Fibroblast of skin of left quadriceps (primary cell): Measurements from ENCODE around the gene AFAP1.

Experiments
- DNase-seq, 2 experiments: peaks; one replicate each; pipeline ENCODE4 v3.0.0-alpha.2; 2013; ENCODE audit warnings: low read depth in 2 of 2

Gene AFAP1

GRCh38 chr4:7756561-7757355, 182.9 kb downstream of the AFAP1 start:
- DNase-seq: no peak

DNA sequence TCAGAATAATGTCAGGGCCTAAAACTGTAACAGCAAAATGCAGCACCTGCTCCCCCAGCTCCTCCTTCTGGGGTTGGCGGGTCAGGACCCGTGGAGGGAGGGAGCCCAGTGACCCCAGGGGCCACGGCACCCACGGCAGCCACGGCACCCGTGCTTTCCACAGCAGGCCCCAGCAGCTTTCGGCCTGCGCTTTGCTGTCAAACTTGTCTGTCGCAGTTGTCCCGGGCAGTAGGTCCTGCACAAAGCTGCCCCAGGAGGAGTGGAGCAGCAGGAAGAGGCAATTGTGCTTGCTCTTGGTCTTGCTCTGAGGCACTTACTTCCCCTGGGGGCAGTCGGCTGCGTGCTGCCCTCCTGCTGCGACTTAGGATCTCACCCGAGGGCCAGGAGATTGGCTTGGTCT, 183.6 kb downstream of the AFAP1 start:
- no peak for DNase-seq

GRCh38 chr4:7755561-7755960, 184.1 kb downstream of the AFAP1 start:
- DNase-seq: no peak

DNA sequence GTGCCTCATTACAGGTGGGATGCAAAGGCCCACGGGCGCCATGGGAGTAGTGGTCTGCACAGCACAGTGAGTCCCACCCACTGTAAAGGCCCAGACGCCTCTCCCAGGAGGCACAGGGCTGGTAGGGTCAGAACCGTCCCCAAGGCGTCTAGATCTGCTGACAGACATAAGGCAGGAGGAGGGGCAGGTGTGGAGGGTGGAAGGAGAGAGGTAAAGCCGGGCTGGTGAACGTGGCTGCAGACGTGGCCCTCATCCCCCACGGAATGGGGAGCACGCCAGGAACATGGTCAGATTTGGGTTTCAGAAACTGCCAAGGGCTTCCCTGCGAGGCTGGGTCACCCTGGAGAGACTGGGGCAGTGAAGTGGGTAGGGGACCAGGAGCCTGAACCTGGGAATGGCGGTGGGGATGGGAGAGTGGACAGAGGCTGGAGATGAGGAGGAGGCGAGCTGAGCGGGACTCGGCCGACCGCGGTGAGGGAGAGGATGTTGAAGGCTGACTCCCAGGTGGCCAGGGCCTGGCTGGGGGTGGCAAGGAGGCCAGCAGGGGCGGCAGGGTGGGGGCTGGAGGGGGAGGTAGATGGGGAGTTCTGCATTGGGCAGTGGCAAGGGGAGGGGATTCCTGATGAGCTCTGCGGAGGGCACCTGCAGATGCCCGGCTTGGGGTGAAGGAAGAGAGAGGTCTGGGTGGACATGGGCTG, 184.9 kb downstream of the AFAP1 start:
- no peak for DNase-seq

DNA sequence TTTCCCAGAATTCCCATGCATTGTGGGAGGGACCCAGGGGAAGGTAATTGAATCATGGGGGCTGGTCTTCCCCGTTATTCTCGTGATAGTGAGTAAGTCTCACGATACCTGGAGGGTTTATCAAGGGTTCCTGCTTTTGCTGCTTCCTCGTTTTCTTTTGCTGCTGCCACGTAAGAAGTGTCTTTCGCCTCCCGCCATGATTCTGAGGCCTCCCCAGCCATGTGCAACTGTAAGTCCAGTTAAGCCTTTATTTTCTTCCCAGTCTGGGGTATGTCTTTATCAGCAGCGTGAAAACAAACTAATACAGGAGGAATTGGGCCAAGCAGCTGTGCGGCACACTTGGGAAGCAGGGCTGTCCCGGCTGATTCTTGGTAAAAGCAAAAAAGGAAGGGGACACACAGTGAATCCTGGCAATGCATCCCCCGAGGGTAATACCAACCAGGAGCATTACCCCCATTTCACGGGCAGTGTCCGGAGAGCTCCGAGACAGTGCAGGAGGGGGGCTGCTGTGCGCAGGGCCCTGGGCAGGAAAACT, 185.7 kb downstream of the AFAP1 start:
- no peak for DNase-seq

- DNase-seq: no peak
Observed at GRCh38 chr4:7753271-7753670, 186.4 kb downstream of the AFAP1 start.

GRCh38 chr4:7752649-7753048, 187.0 kb downstream of the AFAP1 start:
- DNase-seq: no peak

DNA sequence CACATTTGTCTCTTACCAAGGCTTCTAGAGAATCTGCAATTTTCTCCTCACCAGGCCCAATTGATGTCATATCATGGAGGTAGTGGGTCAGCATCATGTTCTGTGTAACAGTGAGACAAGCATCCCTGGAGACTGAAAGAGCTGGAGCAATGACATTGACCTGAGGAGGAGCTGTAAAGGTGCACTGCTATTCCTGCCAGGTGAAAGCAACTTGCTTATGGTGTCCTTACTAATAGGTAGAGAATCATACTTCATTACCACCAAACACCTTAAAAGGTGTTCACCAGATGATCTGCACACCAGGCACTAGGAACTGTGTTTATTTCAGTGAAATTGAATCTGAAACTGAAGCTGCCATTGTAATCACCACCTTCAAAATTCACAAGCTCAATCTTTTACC, 188.7 kb downstream of the AFAP1 start:
- DNase-seq: no peak

DNA sequence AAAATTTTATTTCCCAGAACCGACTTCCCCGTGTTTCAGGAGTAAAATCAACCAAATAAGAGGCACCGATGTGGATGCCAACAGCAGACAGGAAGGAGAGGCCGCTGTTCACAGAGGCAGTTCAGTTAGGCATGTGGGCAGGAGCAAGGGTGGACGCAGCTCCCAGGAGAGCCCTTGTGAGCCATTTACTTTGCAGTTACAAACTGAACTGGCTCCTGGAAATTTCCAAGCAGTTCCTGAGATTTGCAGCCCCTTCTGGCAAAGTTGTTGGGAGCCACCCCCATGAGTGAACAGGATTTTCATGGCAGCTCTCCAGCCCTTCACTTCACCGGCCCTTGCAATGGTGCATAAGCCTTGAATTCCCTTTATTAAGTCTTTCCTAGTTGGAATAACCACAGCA, 189.1 kb downstream of the AFAP1 start:
- DNase-seq: no peak

GRCh38 chr4:7747566-7747965, 192.1 kb downstream of the AFAP1 start:
- no peak for DNase-seq

- no peak for DNase-seq
Observed at GRCh38 chr4:7747062-7747385, 192.6 kb downstream of the AFAP1 start.

GRCh38 chr4:7746351-7747061, 193.2 kb downstream of the AFAP1 start:
- no peak for DNase-seq

DNA sequence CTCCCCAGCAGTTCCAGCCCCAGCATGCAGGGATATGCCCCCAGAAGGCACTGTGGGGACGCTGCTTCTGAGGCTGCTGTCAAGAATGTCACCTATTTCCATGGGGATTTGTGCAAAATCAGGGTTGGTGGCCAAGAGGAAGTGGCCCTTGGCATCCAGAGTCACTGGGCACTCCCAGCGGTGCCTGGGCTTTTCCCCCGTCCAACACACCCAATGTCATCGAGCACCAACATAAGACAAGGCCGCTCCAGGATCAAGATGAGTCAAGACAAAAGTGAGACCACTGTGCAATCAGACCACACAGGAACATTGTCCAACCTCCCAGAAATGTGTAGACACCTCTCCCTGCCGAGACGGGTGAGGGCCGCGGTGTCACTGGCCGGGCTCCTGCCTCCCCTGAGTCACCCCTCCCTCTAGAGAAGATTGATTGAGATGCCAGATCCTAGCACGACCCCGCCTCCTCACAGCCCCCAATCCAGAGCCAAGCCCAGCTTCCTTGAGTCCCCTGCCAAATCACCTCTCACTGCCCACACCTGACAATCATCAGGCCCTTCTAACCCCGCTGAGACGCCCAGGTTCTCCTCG, 194.3 kb downstream of the AFAP1 start:
- no peak for DNase-seq

DNA sequence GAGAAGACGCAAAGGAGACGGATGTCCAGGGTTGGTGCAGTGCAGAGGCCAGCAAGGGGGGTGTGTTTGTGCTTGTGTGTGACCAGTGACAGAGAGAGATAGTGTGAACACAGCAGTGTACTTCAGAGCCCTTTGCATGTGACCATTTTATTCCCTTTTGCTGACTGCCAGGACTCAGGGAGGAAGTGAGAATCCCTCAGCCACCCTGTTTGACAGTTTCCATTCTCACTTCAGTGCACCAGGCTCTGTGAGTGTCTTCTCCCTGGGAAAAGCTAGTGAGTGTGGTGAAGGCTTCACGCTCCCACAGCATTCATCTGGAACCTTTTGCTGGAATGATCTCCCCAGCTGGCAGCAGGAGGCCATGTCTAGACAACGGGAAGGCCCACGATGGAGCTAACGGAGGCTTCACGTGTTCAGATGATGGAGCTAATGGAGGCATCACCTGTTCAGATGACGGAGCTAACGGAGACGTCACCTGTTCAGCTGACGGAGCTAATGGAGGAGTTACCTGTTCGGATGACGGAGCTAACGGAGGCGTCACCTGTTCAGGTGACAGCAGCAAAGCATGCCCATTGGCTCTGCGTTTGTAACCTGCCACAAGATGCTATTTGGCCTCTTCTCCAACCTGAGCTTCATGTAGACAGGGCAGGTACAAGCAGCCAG, 195.4 kb downstream of the AFAP1 start:
- DNase-seq: no peak

GRCh38 chr4:7742807-7743280, 196.8 kb downstream of the AFAP1 start:
- DNase-seq: no peak

- DNase-seq: no peak
Observed at GRCh38 chr4:7741946-7742806, 197.5 kb downstream of the AFAP1 start.

GRCh38 chr4:7740866-7741525, 198.7 kb downstream of the AFAP1 start:
- DNase-seq: no peak

- no peak for DNase-seq
Observed at GRCh38 chr4:7739918-7740865, 199.5 kb downstream of the AFAP1 start.
